A204.1 (cell line): ENCODE results near the gene UBE2H.
A peak's percentile ranks its signal among the peaks of the same experiment; 100 is the strongest.
"Not testable (repeated sequence)": the region's sequence is repeated elsewhere in the genome, so short reads cannot be mapped to it uniquely, and the experiment has no call there.

ENCODE experiments used
- FAIRE-seq: peaks from 2 replicates; lab custom pipeline; 2012; peaks lifted over from hg19 to GRCh38; lab: Jason Lieb, UNC

UBE2H gene

DNA sequence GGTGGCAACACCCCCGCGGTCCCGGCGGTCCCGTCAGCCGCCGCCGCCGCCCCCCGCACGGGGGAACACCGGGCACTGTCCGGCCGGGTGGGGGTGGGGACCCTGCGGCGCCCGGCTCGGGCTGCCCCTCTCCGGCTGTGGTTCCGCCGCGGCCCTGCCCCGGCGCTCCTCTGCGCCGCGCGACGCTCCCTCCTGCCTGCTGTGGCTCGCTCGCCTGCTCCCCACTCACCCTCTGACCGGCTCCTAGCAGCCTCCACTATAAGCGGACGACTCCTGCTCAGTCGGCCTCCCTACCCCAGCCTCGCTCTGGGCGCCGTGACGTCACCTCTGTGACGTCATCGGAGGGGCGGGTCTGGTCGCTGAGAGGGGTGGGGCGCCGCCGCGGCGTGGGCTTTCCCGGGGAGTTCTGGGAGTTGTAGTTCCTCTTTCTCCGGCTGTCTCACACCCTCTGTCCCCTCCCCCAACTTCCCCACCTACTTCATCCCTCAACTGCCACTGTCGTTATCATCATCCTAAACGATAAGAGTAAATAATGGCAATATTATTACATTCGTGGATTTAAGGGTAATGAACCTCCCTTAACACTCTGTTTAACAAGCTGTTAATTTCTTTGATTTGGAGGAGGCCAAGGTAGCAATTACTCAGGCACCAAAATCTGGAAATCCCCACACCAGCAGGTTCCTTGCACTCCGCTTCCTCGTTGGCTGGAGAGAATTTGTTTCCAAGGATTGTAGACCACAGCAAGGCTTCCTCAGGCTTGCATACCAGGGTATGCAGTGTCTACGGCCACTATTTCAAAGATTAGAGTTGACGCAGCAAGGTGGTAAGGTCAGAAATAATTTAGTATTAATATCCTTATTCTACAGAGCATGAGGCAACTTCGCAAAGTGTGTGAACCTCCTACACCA is at the start of gene UBE2H:
Gene UBE2H, minus strand, starts transcription at position 308 of the 908 bp plus-strand sequence. CDS start 405 bp downstream, outside the sequence.
- FAIRE-seq: peak; percentile 54

DNA sequence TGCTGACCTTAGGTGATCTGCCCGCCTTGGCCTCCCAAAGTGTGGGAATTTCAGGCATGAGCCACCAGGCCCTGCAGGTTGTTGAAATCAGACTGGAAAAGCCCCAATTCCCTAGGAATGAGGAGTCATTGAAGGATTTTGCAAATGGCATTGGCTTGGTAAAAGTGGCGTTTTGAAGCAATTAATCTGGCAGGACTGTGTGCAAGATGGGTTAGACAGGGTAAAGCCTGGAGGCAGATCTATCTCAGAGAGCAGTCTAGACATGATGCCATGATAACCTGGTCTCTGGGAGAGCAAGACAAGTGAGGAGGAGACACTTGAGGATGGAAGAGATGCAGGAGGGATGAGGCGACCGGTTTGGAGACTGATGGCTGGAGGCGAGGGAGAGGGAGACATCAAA is 45.7 kb upstream of the UBE2H start:
- no peak for FAIRE-seq

DNA sequence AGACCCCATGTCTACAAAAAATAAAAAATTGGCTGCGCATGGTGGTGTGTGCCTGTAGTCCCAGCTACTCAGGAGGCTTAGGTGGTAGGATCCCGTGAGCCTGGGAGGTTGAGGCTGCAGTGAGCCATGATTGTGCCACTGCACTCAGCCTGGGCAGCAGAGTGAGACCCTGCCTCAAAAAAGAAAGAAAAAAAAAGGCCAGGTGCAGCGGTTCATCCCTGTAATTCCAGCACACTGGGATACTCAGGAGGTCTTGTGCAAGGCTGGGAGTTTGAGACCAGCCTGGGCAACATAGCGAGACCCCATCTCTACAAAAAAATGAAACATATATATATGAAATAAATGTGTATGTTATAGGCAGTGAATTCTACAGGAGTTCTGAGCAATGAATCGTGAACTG is 44.5 kb upstream of the UBE2H start:
- no peak for FAIRE-seq

DNA sequence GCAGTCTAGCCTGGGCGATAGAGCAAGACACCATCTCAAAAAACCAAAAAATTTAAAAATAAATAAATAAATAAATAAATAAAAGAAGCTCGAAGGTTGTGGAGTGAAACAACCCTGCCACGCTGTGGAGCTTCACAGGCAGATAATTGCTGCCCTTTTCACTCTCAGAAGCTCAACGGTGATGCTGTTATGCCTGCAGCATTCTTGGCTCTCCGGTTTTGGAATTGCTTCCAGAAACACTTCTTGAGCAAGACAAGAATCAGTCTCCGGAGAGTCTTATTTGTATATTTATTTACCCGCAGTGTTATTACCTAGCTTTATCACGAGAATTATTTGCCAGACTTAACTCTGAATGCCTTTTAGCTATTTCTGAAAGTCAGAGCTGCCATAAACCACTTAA is 40.5 kb upstream of the UBE2H start:
- FAIRE-seq: no peak

DNA sequence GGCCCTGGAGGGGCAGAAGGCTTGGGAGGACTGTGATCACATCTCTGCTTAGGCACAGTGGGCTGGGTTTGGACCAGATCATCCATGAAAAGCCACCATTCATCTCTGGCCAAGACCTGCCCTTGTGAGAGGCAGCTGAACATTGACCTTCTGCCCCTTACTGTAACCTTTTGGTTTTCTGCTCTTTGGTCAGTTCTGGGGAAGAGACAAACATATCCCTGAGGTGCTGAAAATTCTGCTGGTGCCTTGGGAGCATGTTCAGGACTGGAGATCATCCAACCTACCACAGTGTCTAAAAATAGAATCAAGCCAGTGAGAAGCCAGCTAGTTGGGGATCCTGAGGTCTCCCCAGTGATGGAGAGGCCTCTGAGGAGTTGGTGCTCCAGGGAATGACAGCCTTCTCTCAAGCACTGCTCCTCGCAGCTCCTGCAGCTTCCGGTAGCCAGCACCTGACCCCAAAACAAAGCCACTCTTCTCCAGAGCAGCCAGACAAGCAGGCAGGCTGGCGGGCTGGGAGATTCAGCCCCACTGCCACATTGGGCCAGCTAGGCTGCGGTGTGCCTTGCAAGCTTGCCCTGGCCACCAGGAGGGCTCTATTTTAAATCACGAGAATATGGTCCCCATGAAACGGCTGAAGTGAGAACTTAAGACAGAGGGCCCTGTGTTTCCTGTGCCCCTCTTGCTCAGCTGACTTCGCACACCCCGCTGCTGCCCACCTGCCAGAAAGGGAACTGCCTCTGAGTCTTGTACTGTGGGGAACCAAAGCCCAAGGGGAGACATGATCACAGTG is 37.8 kb upstream of the UBE2H start:
- no peak for FAIRE-seq

DNA sequence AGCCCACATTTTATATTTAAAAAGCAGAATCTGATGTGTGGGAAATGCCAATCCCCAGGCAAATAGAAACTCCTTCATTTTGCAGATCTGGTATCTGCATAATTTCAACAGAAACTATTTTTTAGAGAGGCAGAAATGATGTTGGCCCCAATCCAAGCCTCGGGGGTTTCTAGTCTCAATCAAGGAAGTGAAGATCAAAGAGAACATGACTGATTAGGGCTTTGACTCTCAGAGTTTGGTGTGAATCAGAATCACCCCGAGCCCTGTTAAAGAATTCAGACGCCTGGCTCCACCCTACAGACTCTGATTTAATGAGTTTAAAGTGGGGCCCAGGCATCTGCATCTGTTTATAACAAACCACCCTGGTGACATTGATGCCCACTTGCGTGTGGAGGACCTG is 36.7 kb upstream of the UBE2H start:
- FAIRE-seq: no peak

DNA sequence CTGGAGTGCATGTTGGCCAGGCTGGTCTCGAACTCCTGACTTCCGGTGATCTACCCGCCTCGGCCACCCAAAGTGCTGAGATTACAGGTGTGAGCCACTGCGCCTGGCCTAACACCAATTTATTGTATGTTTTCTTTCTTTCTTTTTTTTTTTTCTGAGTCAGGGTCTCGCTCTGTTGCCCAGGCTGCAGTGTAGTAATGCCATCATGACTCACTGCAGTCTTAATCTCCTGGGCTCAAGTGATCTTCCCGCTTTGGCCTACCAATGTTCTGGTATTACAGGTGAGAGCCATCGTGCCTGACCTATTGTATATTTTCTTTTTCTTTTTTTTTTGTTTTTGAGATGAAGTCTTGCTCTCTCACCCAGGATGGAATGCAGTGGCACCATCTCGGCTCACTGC is 33.8 kb upstream of the UBE2H start:
- FAIRE-seq: no peak

DNA sequence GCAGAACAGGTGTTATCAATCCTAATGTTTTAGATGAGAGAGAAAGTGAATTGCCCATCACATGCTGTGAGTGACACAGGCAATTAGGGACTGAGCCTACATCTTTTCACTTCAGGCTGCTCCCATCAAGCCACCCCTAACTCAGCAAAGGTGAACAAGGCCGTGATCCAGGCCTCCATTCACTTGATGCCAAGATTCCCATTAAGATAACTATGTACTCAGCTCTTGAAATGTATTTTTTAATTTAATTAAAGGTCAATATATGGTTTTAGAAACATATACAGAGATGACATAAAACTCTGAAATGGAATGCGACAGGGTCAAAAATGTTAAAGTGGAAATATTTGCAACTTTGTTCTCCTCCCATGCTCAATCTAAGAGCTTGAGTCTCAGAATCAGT is 27.9 kb upstream of the UBE2H start:
- FAIRE-seq: no peak

DNA sequence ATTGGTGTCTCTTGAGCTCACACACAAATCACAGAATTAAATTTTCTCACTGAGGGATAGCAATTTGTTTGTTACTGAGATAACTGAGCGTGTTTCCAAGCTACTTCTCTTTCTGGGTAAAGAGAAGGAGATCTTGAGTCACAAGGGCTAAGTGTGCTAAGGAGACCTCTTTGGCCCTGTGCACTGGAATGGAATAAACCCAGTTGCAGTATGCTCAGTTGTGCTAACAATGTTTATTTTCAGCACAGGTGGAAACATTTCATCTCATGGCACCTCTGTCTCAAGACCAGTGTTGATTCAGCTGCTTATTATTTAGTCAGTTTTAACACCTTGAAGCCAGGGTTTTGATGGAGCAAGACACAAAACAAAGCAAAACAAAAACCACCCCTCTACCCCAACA is 22.5 kb upstream of the UBE2H start:
- FAIRE-seq: no peak

DNA sequence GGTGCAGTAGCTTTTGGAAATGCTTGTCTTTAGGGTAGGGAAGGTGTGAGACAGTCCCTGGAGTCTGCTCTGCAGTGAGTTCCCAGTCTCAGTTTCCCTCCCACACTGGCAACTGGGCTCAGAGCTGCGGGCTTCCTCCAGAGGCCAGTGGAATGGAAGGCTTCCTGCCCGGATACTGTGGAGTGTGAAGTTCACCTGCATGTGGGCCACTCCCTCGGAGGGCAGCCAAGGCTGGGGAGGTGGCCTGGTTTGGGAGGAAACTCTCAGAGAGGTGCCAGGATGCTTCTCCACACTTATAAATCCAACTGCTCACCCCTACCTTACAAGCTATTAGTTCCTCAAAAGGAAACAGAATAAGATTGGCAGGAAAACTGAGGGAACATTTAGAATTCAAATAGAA is 18.1 kb upstream of the UBE2H start:
- FAIRE-seq: no peak

DNA sequence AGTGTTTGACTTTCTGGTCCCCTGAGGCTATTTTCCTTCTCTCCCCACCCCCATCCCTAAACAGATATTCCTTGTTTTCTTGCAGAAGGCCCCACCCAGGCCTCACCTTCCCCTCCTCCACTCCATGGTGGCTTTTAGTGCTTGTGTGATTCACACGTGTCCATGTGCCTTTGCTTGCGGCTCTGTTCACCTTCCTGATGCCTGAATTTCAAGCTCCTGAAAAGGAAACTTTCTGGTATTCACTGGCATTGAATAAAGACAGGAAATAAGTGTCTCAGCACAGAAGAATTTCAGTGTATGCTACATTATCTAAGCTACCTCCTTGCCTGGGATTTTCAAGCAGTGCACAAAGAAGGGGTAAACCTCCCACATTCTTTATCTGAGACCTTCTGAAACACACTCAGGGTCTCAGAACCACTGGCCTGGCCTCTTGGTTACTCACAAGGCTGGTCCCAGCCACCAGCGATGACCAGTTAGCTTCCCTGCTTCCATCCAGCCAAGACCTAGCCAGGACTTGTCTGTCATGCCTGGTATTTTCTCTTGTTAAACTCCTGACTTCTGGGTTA is 17.2 kb upstream of the UBE2H start:
- no peak for FAIRE-seq

DNA sequence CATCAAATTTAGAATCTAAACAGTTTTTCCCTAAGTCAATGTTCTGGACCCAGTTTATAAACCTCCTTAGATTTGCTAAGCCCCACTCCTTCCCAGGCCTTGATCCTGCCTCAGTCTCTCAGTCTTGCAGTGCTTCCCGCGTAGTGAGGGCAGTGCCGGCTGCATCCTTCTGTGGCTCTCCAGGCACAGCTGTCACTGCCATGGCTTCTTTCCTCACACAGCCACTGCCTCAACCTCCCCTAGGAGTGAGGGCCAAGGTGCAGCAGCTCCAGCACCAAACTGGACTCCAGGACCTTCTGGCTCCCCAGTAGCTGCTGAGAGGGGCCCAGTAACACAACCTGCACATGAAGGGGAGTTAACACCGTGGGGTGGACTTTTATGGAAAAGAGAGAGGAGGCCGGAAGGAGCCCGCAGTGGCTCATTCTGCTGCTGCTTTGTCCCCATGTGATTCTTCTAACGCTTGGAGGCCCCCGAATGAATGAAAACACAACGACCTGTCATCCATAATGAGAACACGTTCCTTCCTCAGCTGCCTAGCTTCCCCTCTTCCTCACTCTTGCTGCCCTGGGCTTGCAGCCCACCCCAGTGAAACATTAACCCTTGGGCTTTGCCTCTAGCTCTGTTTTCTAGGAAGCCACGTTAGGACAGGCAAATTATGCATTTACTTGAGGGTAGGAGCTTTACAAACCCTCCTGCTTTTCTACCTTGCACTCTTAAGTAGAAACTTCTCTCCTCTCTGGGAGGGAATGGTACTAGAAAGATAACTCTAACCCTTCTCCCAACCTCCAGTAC is 16.0 kb upstream of the UBE2H start:
- FAIRE-seq: no peak

DNA sequence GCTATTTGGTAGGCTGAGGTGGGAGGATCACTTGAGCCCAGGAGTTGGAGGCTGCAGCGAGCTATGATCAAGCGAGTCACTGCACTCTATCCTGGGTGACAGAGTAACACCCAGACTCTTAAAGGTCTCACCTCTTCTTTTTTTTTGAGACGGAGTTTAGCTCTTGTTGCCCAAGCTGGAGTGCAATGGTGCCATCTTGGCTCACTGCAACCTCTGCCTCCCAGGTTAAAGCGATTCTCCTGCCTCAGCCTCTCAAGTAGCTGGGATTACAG is 7.4 kb upstream of the UBE2H start:
- not testable (repeated sequence) for FAIRE-seq

DNA sequence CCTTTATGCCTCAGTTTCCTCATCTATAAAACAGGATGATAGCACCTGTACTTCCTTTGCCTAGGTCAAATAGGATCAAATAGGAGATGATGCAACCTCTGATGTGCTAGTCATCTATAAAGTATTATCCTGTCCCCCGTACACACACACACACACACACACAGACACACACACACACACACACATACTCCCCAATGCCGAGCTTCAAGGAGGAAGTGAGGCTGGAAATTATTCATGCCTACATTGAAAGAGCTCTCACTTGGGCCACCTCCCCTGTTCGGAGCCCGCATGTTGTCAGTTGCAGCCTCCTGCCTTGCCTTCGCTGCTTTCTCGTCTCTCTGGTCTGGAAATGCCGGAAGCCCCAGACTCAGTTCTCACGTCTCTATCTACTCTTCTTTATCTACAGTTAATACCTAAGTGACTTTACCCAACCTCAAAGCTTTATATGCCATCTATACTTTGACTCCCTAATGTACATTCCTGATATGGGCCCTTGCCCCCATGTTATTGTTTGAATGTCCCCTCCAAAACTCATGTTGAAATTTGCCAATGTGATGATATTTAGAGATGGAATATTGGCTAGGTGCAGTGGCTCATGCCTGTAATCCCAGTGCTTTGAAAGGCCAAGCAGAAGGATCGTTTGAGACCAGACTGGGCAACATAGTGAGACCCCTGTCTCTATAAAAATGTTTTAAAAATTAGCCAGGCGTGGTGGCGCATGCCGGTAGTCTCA is 6.9 kb upstream of the UBE2H start:
- FAIRE-seq: no peak

DNA sequence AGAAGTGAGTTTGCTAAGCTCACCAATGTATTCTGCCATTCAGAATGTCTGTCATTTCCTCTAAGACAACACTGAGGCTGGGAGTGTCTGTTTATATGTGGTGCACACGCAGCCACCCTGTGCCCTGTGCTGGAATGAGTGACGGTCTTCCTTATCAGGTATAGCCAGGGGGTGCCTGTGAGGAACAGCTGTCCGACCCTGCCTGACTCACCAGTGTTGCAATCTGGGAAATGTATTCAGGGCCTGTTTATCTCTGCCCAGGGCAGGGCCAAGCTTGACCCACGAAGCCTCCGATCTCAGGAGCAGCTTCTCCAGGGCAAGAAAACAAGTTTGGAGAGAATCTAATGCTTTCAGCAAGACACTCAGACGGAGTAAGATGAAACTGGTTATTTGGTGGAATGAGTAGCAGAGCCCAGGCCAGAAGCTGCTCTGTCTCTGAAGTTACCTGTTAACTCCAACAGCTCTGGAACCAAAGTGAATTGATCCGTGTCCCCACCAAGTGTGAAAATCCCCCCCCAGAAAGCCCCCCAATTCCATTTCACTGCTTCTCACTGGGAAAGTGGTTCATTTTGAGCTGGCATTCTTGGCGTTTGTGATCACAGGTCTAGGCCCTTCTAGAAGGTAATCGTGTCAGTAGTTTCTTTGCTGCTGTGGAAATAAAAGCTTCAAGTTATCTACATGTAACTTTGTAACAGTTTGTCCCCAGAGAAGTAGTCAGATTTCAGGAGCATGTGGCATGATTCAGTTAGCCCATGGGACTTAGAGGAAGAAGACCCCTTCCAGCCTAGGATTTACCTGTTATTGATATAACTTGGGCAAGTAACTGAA is 6.1 kb upstream of the UBE2H start:
- no peak for FAIRE-seq

DNA sequence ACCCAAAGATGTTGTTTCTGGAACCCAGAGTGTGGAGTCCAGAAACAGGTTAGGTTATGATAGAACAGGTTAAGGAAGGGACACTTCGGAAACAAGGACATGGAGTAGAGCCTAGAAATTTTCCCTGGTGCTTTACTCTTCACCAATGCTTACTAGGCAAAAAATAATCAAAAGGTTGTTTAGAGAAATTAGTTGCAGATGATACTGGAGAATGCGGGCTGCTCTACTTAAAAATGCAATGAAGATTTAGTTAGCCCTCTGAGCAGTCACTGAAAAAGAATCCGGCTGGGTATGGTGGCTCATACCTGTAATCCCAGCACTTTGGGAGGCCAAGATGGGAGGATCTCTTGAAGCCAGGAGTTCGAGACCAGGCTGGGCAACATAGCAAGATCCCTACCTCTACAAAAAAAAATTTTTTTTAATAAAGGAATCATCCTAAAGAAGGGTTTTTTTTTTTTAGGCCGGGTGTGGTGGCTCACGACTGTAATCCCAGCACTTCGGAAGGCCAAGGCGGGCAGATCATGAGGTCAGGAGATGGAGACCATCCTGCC is 3.3 kb upstream of the UBE2H start:
- FAIRE-seq: no peak

DNA sequence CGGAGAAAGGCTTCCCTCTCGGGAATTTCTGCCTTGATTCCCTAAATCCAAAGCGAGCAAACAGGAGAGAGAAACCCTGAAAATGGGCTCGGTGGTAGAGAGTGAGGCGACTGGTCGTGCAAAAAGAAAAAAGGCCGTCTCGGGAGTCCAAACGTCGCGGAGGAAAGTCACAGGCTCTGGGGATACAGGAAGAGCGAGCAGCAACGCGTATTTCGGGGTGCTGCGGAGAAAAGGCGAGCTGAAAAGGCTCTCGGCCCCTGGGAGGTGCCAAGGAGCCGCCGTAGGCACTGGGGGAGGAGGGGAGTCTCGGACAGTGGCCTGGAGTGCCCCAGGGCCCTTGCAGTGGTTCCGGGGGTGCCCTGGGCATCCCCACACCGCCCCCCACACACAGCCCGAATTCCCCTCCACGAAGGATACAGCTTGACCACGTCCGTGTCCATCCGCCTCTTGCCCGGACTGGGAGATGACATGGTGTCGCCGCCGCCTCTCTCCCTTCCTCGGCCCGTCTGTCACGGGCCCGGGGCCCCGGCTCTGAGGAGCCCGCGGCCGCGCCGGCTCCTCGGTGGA is 591 bp downstream of the UBE2H start:
- no peak for FAIRE-seq

DNA sequence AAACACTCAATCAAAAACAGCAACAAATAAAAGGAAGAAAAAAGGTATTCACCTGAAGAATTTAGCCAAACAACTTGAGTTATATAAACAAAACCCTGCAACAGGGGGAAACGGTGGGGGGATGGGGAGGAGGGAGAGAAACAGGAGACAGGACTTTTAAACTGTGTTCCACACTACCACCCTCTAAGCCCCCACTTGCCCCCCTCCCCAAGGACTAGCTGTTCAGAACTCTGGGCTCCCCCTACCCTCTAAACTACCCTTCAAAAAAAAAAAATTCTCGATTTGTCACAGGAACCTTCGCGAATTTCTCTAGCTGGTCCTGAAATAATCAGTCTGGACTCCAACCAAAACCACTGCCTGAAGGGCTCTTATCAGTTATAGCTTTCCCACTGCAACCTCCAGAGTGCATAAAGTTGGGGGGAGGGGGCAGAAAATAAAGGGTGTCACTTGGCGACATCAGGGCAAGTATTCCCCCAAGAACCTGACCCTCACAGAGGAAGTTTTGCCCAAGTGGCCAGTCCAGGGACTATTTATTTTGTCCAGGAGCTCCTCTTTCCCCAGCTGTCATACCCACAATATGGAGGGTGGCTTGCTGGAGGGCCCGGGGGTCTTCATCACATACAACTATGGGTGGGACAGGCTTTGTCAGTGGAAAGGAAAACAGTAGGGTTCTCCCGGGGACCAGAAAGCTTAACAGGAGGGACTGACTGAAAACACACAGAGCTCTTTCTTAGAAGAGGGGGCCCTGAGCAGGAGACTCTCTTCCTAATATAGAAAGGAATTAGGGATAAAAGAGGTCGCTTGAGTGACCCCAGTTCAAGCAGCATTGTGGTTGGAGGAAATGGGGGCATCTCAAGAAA is 1.3 kb downstream of the UBE2H start:
- FAIRE-seq: no peak

DNA sequence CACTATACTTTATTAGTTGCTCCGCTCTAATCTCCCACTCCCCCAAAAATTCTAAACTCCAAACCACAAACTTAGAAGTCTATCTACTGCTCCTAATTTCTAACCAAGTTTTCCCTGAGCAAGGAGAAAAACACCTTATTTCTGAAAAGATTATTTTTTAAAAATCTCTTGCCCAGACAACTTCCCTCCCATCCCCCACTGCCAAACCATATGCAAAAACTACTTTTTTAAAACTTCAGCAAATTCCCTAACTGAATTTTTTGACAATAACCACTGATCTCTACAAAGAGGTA is 1.9 kb downstream of the UBE2H start:
- FAIRE-seq: no peak
